HFFc6 (cell line): ENCODE results near the gene CCNT2. TPM values are rescaled to one million over a fixed set of nuclear protein-coding genes. Genes with fewer than 3 reads are reported as not detected.

Source experiments
- DNase-seq: peaks from one replicate; pipeline ENCODE4 v3.0.0-alpha.2; 2018
- H3K27ac Mint-ChIP-seq: 2 replicates; pipeline ENCODE4 v1.8.0; 2020; ENCODE audit warnings: mild to moderate bottlenecking, mixed read lengths
- H3K27me3 Mint-ChIP-seq: 2 replicates; pipeline ENCODE4 v1.8.0; 2021; ENCODE audit warnings: mild to moderate bottlenecking, moderate library complexity, mixed read lengths; ENCODE audit not compliant: insufficient read depth
- H3K36me3 Mint-ChIP-seq: 2 replicates; pipeline ENCODE4 v1.8.0; 2021; ENCODE audit warnings: low read depth, mixed read lengths
- H3K4me1 Mint-ChIP-seq: 2 replicates; pipeline ENCODE4 v1.8.0; 2020; ENCODE audit warnings: low read depth, mixed read lengths
- H3K4me3 Mint-ChIP-seq: 2 replicates; pipeline ENCODE4 v1.8.0; 2020; ENCODE audit warnings: mild to moderate bottlenecking, moderate library complexity, mixed read lengths
- H3K9me3 Mint-ChIP-seq: 2 replicates; pipeline ENCODE4 v1.8.0; 2020; ENCODE audit warnings: mild to moderate bottlenecking, mixed read lengths
- total RNA-seq, 6 experiments: library from RNA; stranded (reverse); fragmentation: NEBNext Ultra II Directional; extraction: Animal tissue kit (Norgen Biotek cat#: 25700); gene quantifications; 2 replicates in 1 of 6; 3 replicates in 5 of 6; pipeline ENCODE4 v1.2.3, GENCODE V29; 2021
- TF ChIP-seq, protein P1 (sequence below): fragments of 200-600 bp; sonication (generic); IDR thresholded peaks from 2 replicates; pipeline ENCODE4 v1.5.0; 2021; ENCODE audit warnings: antibody characterized with exemption, mild to moderate bottlenecking

CCNT2 gene
- total RNA-seq, 6 experiments from 2014 or later, result 16.9 to 22.4 (median 19.6) TPM

DNA sequence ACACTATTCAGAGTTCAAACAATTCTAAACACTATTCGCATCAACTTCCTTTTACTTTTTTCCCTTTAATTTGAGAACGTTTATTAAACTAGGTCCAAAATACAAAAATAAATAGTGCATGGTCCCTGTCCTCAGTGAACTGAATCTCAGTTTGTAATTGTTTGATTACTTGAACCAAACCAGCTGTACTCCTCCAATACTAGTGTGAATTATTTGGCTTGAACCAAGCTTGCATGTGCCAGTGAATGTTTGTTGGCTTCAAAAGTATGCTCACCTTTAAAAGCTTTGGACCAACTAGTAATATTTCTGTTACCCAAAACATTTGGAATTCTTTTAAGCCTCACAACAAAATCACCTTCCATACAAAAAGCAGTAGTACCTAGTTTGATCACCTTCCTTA is 15.5 kb downstream of the CCNT2 start:
- Mint-ChIP-seq H3K4me3 (no peak overlapping the region), H3K9me3 (no peaks in the 10 kb centered on the region), H3K36me3 (peaks cover 5% of the 10 kb centered on the region; the same call in 1 of the 2 replicates), H3K27me3 (no peaks in the 10 kb centered on the region; the same call in 1 of the 2 replicates), H3K27ac (peak overlapping the region; percentile 43; the same call in 1 of the 2 replicates), H3K4me1 (peaks cover 33% of the 10 kb centered on the region)
- DNase-seq, result no peak
- TF ChIP-seq, protein P1, sequence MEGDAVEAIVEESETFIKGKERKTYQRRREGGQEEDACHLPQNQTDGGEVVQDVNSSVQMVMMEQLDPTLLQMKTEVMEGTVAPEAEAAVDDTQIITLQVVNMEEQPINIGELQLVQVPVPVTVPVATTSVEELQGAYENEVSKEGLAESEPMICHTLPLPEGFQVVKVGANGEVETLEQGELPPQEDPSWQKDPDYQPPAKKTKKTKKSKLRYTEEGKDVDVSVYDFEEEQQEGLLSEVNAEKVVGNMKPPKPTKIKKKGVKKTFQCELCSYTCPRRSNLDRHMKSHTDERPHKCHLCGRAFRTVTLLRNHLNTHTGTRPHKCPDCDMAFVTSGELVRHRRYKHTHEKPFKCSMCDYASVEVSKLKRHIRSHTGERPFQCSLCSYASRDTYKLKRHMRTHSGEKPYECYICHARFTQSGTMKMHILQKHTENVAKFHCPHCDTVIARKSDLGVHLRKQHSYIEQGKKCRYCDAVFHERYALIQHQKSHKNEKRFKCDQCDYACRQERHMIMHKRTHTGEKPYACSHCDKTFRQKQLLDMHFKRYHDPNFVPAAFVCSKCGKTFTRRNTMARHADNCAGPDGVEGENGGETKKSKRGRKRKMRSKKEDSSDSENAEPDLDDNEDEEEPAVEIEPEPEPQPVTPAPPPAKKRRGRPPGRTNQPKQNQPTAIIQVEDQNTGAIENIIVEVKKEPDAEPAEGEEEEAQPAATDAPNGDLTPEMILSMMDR, result no peak

- Mint-ChIP-seq H3K9me3 (no peaks in the 10 kb centered on the region), H3K27ac (peak overlapping the region; percentile 43), H3K27me3 (no peaks in the 10 kb centered on the region; the same call in 1 of the 2 replicates), H3K4me3 (no peak overlapping the region), H3K36me3 (peaks cover 7% of the 10 kb centered on the region; the same call in 1 of the 2 replicates), H3K4me1 (peaks cover 33% of the 10 kb centered on the region)
- DNase-seq, result no peak
- TF ChIP-seq, protein P1, result no peak
Measured at GRCh38 chr2:134934641-134935040, 16.0 kb downstream of the CCNT2 start.

DNA sequence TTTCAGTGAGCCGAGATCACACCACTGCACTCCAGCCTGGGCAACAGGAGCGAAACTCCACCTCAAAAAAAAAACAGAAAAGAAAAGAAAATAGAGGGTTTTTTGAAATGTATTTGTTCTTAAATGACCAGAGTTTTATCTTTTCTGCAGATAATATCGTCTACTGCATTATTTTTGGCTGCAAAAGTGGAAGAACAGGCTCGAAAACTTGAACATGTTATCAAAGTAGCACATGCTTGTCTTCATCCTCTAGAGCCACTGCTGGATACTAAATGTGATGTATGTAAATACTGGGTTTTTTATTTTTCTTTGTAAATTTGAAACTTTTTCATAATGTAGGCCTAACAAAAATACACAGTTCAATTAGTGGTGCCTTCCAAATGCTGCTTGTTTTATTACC is 18.1 kb downstream of the CCNT2 start:
- peaks cover 10% of the 10 kb centered on the region; the same call in 1 of the 2 replicates for H3K36me3 Mint-ChIP-seq
- no peak overlapping the region for H3K27ac Mint-ChIP-seq
- no peak overlapping the region for H3K4me3 Mint-ChIP-seq
- no peak for DNase-seq
- TF ChIP-seq, protein P1, result no peak
- H3K9me3 Mint-ChIP-seq, result no peaks in the 10 kb centered on the region
- H3K4me1 Mint-ChIP-seq, result peaks cover 22% of the 10 kb centered on the region
- no peaks in the 10 kb centered on the region for H3K27me3 Mint-ChIP-seq

GRCh38 chr2:134943540-134943939 is 24.9 kb downstream of the CCNT2 start:
- Mint-ChIP-seq H3K27ac (no peak overlapping the region), H3K36me3 (peaks cover 20% of the 10 kb centered on the region; the same call in 1 of the 2 replicates), H3K9me3 (no peaks in the 10 kb centered on the region), H3K27me3 (no peaks in the 10 kb centered on the region; the same call in 1 of the 2 replicates), H3K4me1 (no peaks in the 10 kb centered on the region), H3K4me3 (no peak overlapping the region)
- no peak for DNase-seq
- TF ChIP-seq, protein P1, result no peak

DNA sequence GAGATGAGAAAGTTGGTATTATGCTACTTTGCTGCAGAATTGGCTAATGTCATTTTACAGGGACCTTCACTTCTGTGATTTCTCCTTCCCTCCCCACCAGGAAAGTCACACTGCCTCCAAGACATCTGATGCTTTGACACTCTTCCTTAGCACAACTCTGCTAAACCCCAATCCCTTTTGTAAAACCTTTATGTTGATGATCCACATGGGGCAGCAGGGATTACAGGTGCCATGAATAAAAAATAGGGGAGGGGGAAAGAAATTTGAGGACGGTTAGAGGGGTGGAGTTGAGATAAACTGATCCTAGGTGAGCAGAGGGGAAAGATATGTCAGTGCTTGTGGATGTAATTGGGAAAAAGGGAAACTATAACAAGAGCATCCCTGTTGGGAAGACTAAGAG is 26.4 kb downstream of the CCNT2 start:
- TF ChIP-seq, protein P1, result no peak
- Mint-ChIP-seq H3K27ac (no peak overlapping the region; the same call in 1 of the 2 replicates), H3K4me1 (no peaks in the 10 kb centered on the region), H3K9me3 (no peaks in the 10 kb centered on the region), H3K27me3 (no peaks in the 10 kb centered on the region; the same call in 1 of the 2 replicates), H3K36me3 (peaks cover 17% of the 10 kb centered on the region; the same call in 1 of the 2 replicates), H3K4me3 (no peak overlapping the region)
- DNase-seq, result no peak

DNA sequence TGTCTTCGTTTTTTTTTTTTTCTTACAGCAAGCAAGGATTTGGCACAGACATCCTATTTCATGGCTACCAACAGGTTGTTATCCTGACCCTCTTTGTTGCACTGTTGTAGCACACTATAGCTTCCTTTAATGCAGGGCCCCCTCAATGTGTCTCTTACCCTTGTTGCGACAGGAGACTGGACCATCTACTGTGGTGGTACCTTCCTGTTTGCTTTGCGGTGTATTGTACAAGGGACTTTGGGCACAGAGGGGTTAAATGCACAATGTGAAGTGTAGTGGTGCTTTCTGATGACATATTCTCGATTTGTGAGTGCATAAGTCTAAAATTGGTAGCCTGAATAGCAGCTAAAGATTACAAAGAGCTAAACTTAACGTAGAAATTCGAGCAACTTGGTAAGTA is 27.5 kb downstream of the CCNT2 start:
- H3K36me3 Mint-ChIP-seq, result peaks cover 22% of the 10 kb centered on the region; the same call in 1 of the 2 replicates
- no peaks in the 10 kb centered on the region; the same call in 1 of the 2 replicates for H3K27me3 Mint-ChIP-seq
- no peaks in the 10 kb centered on the region for H3K4me1 Mint-ChIP-seq
- H3K4me3 Mint-ChIP-seq, result no peak overlapping the region
- no peak overlapping the region for H3K27ac Mint-ChIP-seq
- H3K9me3 Mint-ChIP-seq, result no peaks in the 10 kb centered on the region
- no peak for DNase-seq
- TF ChIP-seq, protein P1, result no peak
